ENCODE data around the gene APOBEC3B.

DNA sequence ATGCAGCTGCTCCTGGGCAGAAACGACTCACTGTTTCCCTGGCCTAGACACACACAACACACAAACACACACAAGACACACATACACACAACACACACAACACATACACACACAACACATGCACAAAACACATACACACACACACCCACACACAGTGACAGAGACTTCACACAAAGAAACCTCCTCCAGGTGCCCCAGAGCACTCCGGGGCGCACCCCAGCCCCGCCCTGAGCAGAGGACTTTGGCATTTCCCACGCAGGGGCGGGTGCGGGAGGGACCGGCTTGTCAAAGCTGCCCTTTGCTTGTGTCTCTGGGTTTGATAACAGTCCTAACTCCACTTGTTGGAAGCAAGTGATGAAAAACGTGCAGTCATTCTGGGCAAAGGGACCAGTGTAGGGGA, 18.3 kb upstream of the APOBEC3B start:
- TF ChIP-seq PPARA (CRISPR knock-in tag; IDR thresholded peaks at IDR 0.05; ENCODE audit: borderline replicate concordance) (no peak), RARB (CRISPR knock-in tag; IDR thresholded peaks at IDR 0.05) (no peak), TSHZ2 (CRISPR knock-in tag; IDR thresholded peaks at IDR 0.05) (no peak), ARNTL (CRISPR knock-in tag; IDR thresholded peaks at IDR 0.05; ENCODE audit: borderline replicate concordance, low read depth) (no peak), CSDC2 (CRISPR knock-in tag; IDR thresholded peaks at IDR 0.05) (no peak), TOX (CRISPR knock-in tag; IDR thresholded peaks at IDR 0.05; ENCODE audit: borderline replicate concordance) (no peak), GLIS3 (CRISPR knock-in tag; IDR thresholded peaks at IDR 0.05) (no peak), ZFP30 (CRISPR knock-in tag; IDR thresholded peaks at IDR 0.05) (no peak)
